GM21737 (cell line): ENCODE data around the gene TSLP.

Source experiments
- ATAC-seq: cut with Tn5 transposase; IDR thresholded peaks from one replicate; pipeline ENCODE4 v1.9.1; 2021; ENCODE audit warnings: mild to moderate bottlenecking, moderate library complexity; ENCODE audit not compliant: unreplicated experiment

TSLP gene

DNA sequence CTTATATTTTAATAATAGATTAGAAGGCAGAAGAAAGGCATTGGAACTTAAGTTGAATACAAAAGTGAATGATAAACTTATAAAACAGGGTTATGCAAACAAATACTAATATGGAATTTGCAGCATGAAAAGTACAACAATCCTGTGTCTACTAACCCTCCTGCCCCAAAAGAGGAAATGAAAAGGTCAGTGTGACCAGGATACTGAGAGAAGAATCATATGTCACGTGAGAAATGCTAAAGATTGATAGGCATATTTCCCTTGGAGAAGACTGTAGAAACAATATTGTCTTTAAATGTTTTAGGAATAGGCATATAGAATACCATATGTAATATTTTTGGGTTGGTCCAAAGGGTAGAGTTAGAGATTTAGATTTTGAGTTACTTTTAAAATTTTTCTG is 24.5 kb downstream of the TSLP start:
- no peak for ATAC-seq

DNA sequence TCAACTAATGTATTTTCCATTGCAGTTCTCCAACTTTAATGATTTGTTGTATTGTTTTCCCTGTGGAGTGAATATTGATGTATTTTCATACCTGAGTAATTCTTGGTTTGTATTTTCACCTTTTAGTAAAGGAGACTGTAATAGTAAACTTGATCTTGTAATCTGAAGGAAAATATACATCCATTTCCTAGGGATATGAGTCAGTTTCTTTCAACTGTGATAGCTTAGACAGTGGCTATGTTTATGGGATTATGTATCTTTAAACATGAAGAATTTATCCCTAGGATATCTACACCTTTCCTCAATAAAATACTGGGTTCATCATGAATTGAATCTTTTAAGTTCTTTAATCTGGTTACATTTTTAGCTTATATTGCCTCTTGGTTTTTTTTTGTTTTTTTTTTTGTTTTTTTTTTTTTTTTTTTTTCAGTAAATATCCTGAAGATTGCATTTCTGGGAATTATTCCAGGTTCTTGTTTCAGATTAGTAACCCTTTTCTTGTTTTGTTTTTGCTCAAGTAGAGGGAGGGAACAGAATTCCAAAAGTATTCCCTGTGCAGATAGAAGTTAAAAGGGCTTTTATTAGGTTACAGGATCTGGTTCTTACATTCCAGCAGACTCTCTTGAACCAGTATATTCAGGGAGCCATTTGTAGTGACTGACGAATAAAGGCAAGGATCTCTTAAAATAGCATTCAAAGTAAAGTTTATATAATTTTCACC is 27.7 kb downstream of the TSLP start:
- no peak for ATAC-seq

DNA sequence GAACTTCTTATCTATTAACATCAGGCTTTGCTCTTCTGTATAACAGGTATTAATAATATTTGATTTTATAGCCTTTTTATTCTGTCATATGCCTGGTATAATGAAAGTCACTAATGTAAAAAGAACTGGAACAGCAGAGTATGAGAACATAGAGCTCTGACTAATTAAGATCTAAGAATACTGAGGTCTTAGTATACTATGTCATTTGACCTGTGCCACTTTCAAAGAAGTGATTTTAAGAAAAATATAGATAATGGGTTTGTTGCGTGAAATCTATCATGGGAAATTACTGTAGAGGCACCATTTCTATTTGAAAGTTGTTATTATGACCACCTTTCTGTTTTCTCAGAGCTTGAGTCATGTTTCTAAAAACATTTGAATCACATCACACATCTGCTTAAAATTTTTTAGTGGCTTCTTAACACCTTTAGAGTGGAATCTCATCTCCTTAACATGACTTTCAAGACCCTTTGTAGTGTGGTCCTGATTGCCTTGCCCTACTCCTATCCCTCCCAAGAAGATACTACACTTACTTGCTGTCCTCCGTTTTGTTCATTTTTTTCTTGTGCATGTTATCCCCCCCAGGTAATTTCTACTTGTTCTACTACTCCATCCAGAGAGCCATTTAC is 34.9 kb downstream of the TSLP start:
- no peak for ATAC-seq

GRCh38 chr5:111107371-111107770 is 35.9 kb downstream of the TSLP start:
- no peak for ATAC-seq

DNA sequence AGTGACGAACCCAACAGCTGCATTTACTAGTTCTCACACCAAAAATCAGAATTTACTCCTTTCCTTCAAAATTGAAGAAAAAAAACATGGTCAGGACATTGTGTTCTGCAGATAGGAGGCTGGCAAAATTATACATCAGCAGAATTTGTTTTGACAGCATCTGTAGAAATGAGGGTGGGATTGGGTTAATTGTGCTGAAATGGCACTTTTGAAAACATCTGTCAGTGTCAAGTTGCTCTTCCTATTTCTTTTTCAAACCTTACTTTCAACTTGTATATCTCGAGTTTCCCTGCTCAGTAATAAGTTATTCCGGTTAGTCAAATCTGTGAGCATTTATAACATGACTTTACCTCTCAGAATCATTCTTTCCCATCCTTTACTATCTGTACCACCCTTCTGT is 40.4 kb downstream of the TSLP start:
- no peak for ATAC-seq

- ATAC-seq, result no peak
These were observed 42.2 kb downstream of the TSLP start for GRCh38 chr5:111113678-111114077.

DNA sequence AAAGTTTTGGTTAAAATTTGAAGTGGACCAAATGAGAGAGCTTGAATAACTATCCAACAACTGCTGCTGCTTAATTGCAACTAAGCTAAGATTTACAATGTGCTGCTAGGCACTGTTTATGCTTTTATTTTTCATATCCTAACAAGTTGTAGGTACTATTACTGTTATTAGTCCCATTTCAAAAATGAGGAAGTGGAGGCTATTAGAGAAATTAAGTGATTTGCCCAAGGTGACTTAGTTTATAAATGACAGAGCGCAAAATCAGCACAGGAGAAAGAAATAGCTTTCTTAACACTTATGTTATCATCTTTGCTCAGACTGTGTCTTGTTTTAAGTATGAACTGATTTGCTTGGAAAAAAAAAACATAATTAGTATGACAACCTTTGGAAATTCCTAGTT is 43.7 kb downstream of the TSLP start:
- no peak for ATAC-seq

DNA sequence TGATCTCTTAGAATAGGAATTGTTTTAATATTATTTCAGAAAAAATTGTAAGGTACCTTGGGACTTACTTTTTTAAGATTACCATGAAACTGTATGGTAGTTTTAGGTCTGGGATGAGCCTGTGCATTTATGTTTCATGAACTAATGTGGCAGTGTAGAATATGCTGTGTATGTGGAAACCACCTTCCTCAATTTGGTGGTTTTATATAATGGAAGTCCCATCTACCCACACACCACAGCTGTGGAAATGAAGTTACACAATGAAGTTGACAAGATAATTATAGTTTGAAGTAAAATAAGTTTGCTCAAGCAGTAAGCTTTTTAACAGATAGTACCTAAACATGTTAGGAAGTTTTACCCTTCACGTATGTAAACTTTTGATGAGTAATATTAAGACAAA is 45.0 kb downstream of the TSLP start:
- no peak for ATAC-seq

- no peak for ATAC-seq
These were observed 45.6 kb downstream of the TSLP start for GRCh38 chr5:111117136-111117535.

- ATAC-seq, result no peak
These were observed 47.7 kb downstream of the TSLP start for GRCh38 chr5:111119221-111119620.

DNA sequence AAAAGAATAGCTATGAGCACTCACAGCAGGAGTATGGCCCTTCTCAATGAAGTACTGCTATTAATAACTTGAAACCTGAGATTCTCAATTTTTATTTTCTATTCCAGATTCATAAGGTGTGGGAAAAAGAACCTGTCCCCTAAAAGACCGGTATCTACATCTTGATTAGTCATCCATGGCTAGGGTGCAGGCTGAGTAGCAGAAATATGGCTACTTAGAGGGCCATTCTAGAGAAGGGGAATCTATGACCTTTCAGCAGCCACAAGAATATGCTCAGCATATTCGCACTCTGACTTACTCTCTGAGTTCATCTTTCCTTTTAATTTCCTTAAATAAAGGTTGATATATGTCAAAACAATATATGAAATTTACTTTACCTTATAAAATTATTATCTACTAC is 48.3 kb downstream of the TSLP start:
- no peak for ATAC-seq

DNA sequence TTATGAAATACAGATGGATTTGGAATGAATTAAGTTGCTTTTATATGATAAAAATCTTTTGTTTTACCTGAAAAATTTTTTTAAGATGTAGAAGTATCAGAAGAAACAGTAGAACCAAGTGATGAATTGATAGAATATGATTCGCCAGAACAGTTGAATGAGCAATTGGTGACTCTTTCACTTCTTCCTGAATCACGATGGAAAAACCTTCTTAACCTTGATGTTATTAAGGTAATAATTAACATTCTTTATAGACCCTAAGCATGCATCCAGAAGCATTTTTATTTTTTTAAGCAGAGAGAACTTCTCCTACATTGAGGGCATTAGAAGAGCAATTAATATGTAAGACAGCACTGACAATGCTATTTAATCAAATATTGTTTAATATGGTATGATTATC is 49.4 kb downstream of the TSLP start:
- no peak for ATAC-seq

- no peak for ATAC-seq
These were observed 50.4 kb downstream of the TSLP start for GRCh38 chr5:111121926-111122325.

DNA sequence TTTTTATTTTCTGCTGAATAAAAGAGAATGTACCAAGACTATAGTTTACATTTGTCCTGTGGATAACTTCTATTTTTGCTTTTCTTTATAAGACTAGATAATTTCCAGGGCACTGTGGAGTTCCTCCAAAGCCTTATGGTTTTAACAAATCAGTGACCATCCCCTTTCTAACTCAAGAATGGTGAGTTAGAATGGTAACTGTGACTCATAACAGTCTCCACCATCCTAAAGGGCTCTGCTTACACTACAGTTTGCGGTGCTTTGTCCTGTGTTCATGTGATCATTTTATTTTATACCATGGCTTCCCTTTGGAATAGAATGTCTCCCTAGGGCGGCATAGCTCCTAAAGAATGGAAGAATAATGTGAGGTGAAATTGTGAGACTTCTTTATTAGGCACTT is 50.9 kb downstream of the TSLP start:
- ATAC-seq, result no peak

- ATAC-seq, result no peak
These were observed 53.3 kb downstream of the TSLP start for GRCh38 chr5:111124793-111125192.

DNA sequence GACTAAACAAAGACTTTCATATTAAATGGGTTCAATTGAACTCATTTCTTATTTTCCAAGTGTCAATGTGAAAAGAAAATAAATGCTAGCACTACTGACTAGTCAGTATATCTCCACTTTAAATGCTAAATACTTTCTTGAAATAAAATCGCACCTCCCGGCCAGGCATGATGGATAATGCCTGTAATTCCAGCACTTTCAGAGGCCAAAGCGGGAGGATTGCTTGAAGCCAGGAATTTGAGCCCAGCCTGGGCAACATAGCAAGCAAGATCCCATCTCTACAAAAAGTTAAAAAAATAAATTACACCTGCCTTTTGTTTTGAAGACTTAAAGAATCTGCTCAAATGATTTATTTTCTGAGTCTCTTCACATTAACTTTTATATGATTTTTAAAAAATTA is 55.4 kb downstream of the TSLP start:
- ATAC-seq, result no peak
